K562 (cell line): Measurements from ENCODE around the gene SARS2. TPM values are rescaled to one million over a fixed set of nuclear protein-coding genes. Genes with fewer than 3 reads are reported as not detected.

ENCODE experiments used
- BRF2 ChIP-seq: IDR thresholded peaks from 3 replicates; pipeline ENCODE4 v1.6.1; 2011; ENCODE audit warnings: borderline replicate concordance, mild to moderate bottlenecking; ENCODE audit not compliant: insufficient read length, insufficient read depth
- ETS1 ChIP-seq: conservative IDR thresholded peaks from 2 replicates; pipeline ENCODE4 v1.6.1; 2011; ENCODE audit warnings: low read depth, mild to moderate bottlenecking, low read length; ENCODE audit not compliant: control insufficient read depth
- GTF2E2 ChIP-seq: fragments of 200-800 bp; sonication (Bioruptor generic); IDR thresholded peaks from 2 replicates; pipeline ENCODE4 v1.6.1; 2016; ENCODE audit warnings: missing genetic modification characterization, missing compliant biosample characterization
- HDAC1 ChIP-seq, 2 experiments: fragments of 450-650 bp; IDR thresholded peaks; 2 replicates each; pipeline ENCODE4 v1.6.1; 2016 to 2017; ENCODE audit warnings: inconsistent platforms in 1 of 2, mild to moderate bottlenecking in 1 of 2, moderate library complexity in 1 of 2
- HDAC3 ChIP-seq: fragments of 450-650 bp; IDR thresholded peaks from 2 replicates; pipeline ENCODE4 v1.6.1; 2018; ENCODE audit warnings: borderline replicate concordance, mild to moderate bottlenecking, moderate library complexity; ENCODE audit not compliant: partially characterized antibody
- HNRNPL ChIP-seq: fragments of 200-400 bp; formaldehyde crosslinking; IDR thresholded peaks from 2 replicates; pipeline ENCODE4 v1.6.1; 2017; ENCODE audit warnings: low read depth, mild to moderate bottlenecking, low read length
- NFRKB ChIP-seq: fragments of 450-650 bp; IDR thresholded peaks from 2 replicates; pipeline ENCODE4 v1.6.1; 2016; ENCODE audit warnings: low read depth
- POLR3G ChIP-seq: IDR thresholded peaks from 2 replicates; pipeline ENCODE4 v1.6.1; 2011; ENCODE audit not compliant: insufficient read length, insufficient replicate concordance; ENCODE audit errors: extremely low read depth
- RBFOX2 ChIP-seq: fragments of 200-400 bp; formaldehyde crosslinking; IDR thresholded peaks from 2 replicates; pipeline ENCODE4 v1.6.1; 2017; ENCODE audit warnings: low read depth, mild to moderate bottlenecking, low read length, moderate library complexity
- SIX5 ChIP-seq, 2 experiments: IDR thresholded peaks; 2 replicates each; pipeline ENCODE4 v1.6.1; 2011; ENCODE audit warnings: low read length in 2 of 2, borderline replicate concordance in 1 of 2, low read depth in 1 of 2, mild to moderate bottlenecking in 1 of 2, moderate library complexity in 1 of 2; ENCODE audit not compliant: insufficient read depth in 1 of 2
- STAG1 ChIP-seq: sonication (generic); formaldehyde crosslinking; IDR thresholded peaks from 2 replicates; pipeline ENCODE4 v1.5.0; 2020; ENCODE audit warnings: missing genetic modification reagents, borderline replicate concordance
- TSC22D4 ChIP-seq: fragments of 450-650 bp; IDR thresholded peaks from 2 replicates; pipeline ENCODE4 v1.6.1; 2016; ENCODE audit warnings: missing genetic modification characterization, missing biosample characterization, control low read depth
- ZBTB33 ChIP-seq: sonication (generic); formaldehyde crosslinking; IDR thresholded peaks from 2 replicates; pipeline ENCODE4 v1.8.1; 2023; ENCODE audit warnings: mild to moderate bottlenecking, missing genetic modification reagents
- ZBTB7A ChIP-seq: IDR thresholded peaks from 2 replicates; pipeline ENCODE4 v1.6.1; 2011; ENCODE audit warnings: low read depth, mild to moderate bottlenecking, low read length, moderate library complexity, borderline replicate concordance; ENCODE audit not compliant: control insufficient read depth
- ZNF197 ChIP-seq: fragments of 200-800 bp; sonication (Bioruptor generic); IDR thresholded peaks from 2 replicates; pipeline ENCODE4 v1.6.1; 2016; ENCODE audit warnings: low read depth, missing genetic modification characterization, missing compliant biosample characterization
- ZNF511 ChIP-seq: sonication (generic); formaldehyde crosslinking; IDR thresholded peaks from 2 replicates; pipeline ENCODE4 v1.8.0; 2022; ENCODE audit warnings: mild to moderate bottlenecking, missing genetic modification reagents
- ZNF589 ChIP-seq: fragments of 200-800 bp; sonication (Bioruptor generic); IDR thresholded peaks from 2 replicates; pipeline ENCODE4 v1.6.1; 2016; ENCODE audit warnings: low read depth, missing genetic modification characterization, missing compliant biosample characterization
- ZNF707 ChIP-seq: fragments of 250-450 bp; sonication (Bioruptor Pico); conservative IDR thresholded peaks from 2 replicates; pipeline ENCODE4 v1.8.0; 2022; ENCODE audit warnings: inconsistent platforms, mild to moderate bottlenecking, moderate library complexity
- polyA plus RNA-seq, 8 experiments: library from polyadenylated mRNA; depleted of rRNA in 4 of 8; stranded (reverse) in 5 of 8; unstranded in 3 of 8; fragments of >200 nt; fragmentation: Nextera tagmentation in 2 of 8; fragmentation: Illumina TruSeq in 1 of 8; extraction: Ambion mirVana in 2 of 8; extraction: Trizol in 1 of 8; gene quantifications; 2 replicates each; pipeline versions ENCODE4 v1.2.1 to v1.2.3, GENCODE V29; 2011 to 2014; ENCODE audit warnings: inconsistent platforms in 1 of 8, missing spikeins in 1 of 8
- total RNA-seq, 7 experiments: library from RNA; depleted of rRNA in 6 of 7; stranded (reverse); fragments of >200 nt in 6 of 7; fragmentation: Illumina TruSeq in 2 of 7; extraction: Trizol in 2 of 7; gene quantifications; 2 replicates each; pipeline versions ENCODE4 v1.2.1 to v1.2.3, GENCODE V29; 2011 to 2021; ENCODE audit warnings: low replicate concordance in 1 of 7
- TF ChIP-seq, protein P1 (sequence below): fragments of 450-650 bp; IDR thresholded peaks from 2 replicates; pipeline ENCODE4 v1.6.1; 2014; ENCODE audit warnings: low read depth, mild to moderate bottlenecking, moderate library complexity, borderline replicate concordance

Gene SARS2
- total and polyA plus RNA-seq, 9 of the 15 experiments (the other 6 are each of a cell fraction or from before 2014, with no cell fraction given), result 3.1 to 59.1 (median 31.7) TPM

DNA sequence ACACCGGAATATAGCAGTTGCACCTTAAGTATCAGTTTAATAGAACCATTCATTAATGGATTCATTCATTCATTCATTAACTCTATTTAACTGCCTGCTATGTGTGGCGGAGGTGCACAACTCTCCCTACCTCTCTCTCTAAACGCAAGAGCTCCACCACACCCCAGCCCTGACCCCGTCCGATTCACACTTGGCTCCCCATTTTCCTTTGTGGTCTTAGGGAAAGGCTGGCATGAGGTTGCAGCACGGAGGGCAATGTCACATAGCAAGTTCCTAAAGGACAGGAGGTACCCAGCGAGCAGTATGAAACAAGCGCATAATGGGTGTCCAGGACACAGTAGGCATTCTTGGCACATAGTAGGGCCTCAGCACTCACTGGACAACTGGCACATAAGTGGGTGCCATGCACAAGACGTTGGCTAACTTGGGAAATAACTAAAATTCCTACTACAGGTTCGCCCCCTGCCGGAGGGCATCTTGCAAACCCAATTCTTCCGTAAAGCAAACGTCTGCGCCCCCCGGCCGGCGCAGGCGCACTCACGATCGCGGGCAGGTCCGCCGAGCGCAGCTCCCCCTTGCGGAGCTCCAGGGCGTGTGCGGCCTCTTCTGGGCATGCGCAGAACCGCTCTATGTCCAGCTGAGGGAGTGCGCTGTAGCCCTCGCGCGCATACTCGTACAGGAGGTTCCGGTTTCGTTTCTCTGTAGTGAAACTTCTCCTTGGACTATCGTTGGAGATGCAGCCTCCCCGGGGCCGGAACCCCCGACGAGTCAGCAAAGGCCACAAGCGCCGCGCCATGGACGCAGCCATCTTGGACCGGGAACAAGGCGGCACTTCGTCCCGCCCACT lies at the start of gene SARS2 (continued):
- TF ChIP-seq, protein P1, sequence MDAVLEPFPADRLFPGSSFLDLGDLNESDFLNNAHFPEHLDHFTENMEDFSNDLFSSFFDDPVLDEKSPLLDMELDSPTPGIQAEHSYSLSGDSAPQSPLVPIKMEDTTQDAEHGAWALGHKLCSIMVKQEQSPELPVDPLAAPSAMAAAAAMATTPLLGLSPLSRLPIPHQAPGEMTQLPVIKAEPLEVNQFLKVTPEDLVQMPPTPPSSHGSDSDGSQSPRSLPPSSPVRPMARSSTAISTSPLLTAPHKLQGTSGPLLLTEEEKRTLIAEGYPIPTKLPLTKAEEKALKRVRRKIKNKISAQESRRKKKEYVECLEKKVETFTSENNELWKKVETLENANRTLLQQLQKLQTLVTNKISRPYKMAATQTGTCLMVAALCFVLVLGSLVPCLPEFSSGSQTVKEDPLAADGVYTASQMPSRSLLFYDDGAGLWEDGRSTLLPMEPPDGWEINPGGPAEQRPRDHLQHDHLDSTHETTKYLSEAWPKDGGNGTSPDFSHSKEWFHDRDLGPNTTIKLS, result no peak; the same call in 1 of the 2 replicates
- TF ChIP-seq ZNF707 (CRISPR knock-in tag) (peak; percentile 72; the same call in 1 of the 2 replicates), ZNF197 (no peak), ZBTB7A (peak; percentile 68; the same call in 1 of the 2 replicates), HDAC1 (IDR thresholded peaks at IDR 0.05) (peak in 1 of 2 experiments; percentile 83; a peak in 2 of 4 replicates), NFRKB (peak; percentile 24; the same call in 1 of the 2 replicates), HDAC3 (no peak), HNRNPL (peak; percentile 86), TSC22D4 (tag) (no peak), ZNF511 (CRISPR knock-in tag) (peak; percentile 80; the same call in 1 of the 2 replicates), ZNF589 (CRISPR knock-in tag) (no peak), STAG1 (CRISPR knock-in tag) (peak; percentile 46; the same call in 1 of the 2 replicates), SIX5 (IDR thresholded peaks at IDR 0.05; ENCODE audit: borderline replicate concordance in 1 of 2, insufficient read depth in 1 of 2, low read depth in 1 of 2, low read length in 2 of 2) (peak; percentile 12 to 28; a peak in 1 of 4 replicates), BRF2 (no peak), ETS1 (peak; percentile 23; the same call in 1 of the 2 replicates), ZBTB33 (CRISPR knock-in tag) (peak; percentile 62), RBFOX2 (peak; percentile 89), GTF2E2 (tag) (0 out of 2 replicates have a peak, but pooled peaks have one; percentile 81), POLR3G (no peak)
